ENCODE measurements around the gene CCDC138.

Gene CCDC138

GRCh38 chr2:108917526-108917925 lies 131.0 kb downstream of the CCDC138 start:
- H3K4me3 ChIP-seq (ENCODE audit: low read depth, low read length), result no peak overlapping the region

- no peak overlapping the region for H3K4me3 ChIP-seq (ENCODE audit: low read depth, low read length)
These were observed 131.7 kb downstream of the CCDC138 start for GRCh38 chr2:108918156-108918874.

GRCh38 chr2:108918941-108919341 lies 132.4 kb downstream of the CCDC138 start:
- H3K4me3 ChIP-seq (ENCODE audit: low read depth, low read length), result no peak overlapping the region

GRCh38 chr2:108919571-108920373 lies 133.2 kb downstream of the CCDC138 start:
- H3K4me3 ChIP-seq (ENCODE audit: low read depth, low read length), result no peak overlapping the region

GRCh38 chr2:108920686-108921085 lies 134.1 kb downstream of the CCDC138 start:
- H3K4me3 ChIP-seq (ENCODE audit: low read depth, low read length), result no peak overlapping the region

- no peak overlapping the region for H3K4me3 ChIP-seq (ENCODE audit: low read depth, low read length)
These were observed 134.8 kb downstream of the CCDC138 start for GRCh38 chr2:108921096-108922030.

GRCh38 chr2:108922141-108922915 lies 135.8 kb downstream of the CCDC138 start:
- no peak overlapping the region for H3K4me3 ChIP-seq (ENCODE audit: low read depth, low read length)

- H3K4me3 ChIP-seq (ENCODE audit: low read depth, low read length), result no peak overlapping the region
These were observed 136.6 kb downstream of the CCDC138 start for GRCh38 chr2:108923019-108923700.

GRCh38 chr2:108923736-108924579 lies 137.4 kb downstream of the CCDC138 start:
- no peak overlapping the region for H3K4me3 ChIP-seq (ENCODE audit: low read depth, low read length)

- H3K4me3 ChIP-seq (ENCODE audit: low read depth, low read length), result no peak overlapping the region
These were observed 138.1 kb downstream of the CCDC138 start for GRCh38 chr2:108924580-108925251.

GRCh38 chr2:108925286-108925685 lies 138.7 kb downstream of the CCDC138 start:
- H3K4me3 ChIP-seq (ENCODE audit: low read depth, low read length), result no peak overlapping the region

- no peak overlapping the region for H3K4me3 ChIP-seq (ENCODE audit: low read depth, low read length)
These were observed 139.2 kb downstream of the CCDC138 start for GRCh38 chr2:108925735-108926134.
